OCI-LY7 (cell line): ENCODE measurements around the gene MPV17L. TPM values are rescaled to one million over a fixed set of nuclear protein-coding genes. Genes with fewer than 3 reads are reported as not detected.

Experiments used
- BruUV-seq: library from RNA; stranded (reverse); fragments of 400-500 nt; replicated peaks from 2 replicates; lab custom pipeline; 2021; lab: Mats Ljungman, UMichigan
- CTCF ChIA-PET: fragments of 300-600 bp; sonication (Branson Sonifier 250); formaldehyde crosslinking; loops from one replicate; lab custom pipeline; 2022; ENCODE audit warnings: antibody characterized with exemption; ENCODE audit not compliant: unreplicated experiment; lab: Charles Lee
- POLR2A ChIA-PET: fragments of 300-600 bp; sonication (Branson Sonifier 250); formaldehyde crosslinking; loops from one replicate; lab custom pipeline; 2022; ENCODE audit warnings: antibody characterized with exemption; lab: Charles Lee
- DNase-seq: peaks from one replicate; pipeline ENCODE4 v3.0.0-alpha.2; 2015; ENCODE audit warnings: low spot score
- H2AFZ ChIP-seq: fragments of 200-600 bp; sonication (generic), shearing (Covaris generic); 2 replicates; pipeline ENCODE4 v1.6.1; 2014; ENCODE audit warnings: mild to moderate bottlenecking, antibody characterized with exemption, low read length, moderate library complexity
- H3K27ac ChIP-seq: fragments of 200-600 bp; sonication (generic); 2 replicates; pipeline ENCODE4 v1.5.1; 2014; ENCODE audit warnings: mixed run types, low read depth, mild to moderate bottlenecking, moderate library complexity, low read length, inconsistent platforms; ENCODE audit not compliant: poor library complexity, severe bottlenecking
- H3K36me3 ChIP-seq: fragments of 200-600 bp; sonication (generic); 2 replicates; pipeline ENCODE4 v1.6.1; 2014; ENCODE audit warnings: mild to moderate bottlenecking, antibody characterized with exemption, low read length, moderate library complexity, mixed read lengths; ENCODE audit not compliant: insufficient read depth
- H3K4me1 ChIP-seq: fragments of 200-600 bp; sonication (generic); 2 replicates; pipeline ENCODE4 v1.5.1; 2014; ENCODE audit warnings: mild to moderate bottlenecking, low read length; ENCODE audit not compliant: insufficient read depth, poor library complexity, severe bottlenecking
- H3K4me2 ChIP-seq: fragments of 200-600 bp; sonication (generic); 2 replicates; pipeline ENCODE4 v1.6.1; 2014; ENCODE audit warnings: mild to moderate bottlenecking, low read length
- H3K4me3 ChIP-seq: fragments of 200-600 bp; sonication (generic); 2 replicates; pipeline ENCODE4 v1.5.1; 2014; ENCODE audit warnings: mild to moderate bottlenecking, low read depth, low read length; ENCODE audit not compliant: poor library complexity, severe bottlenecking
- H3K79me2 ChIP-seq: fragments of 200-600 bp; sonication (generic); 2 replicates; pipeline ENCODE4 v1.6.1; 2016; ENCODE audit warnings: low read depth, mild to moderate bottlenecking, low read length, moderate library complexity, mixed read lengths; ENCODE audit not compliant: insufficient read depth
- H3K9me2 ChIP-seq: fragments of 200-600 bp; sonication (generic); 2 replicates; pipeline ENCODE4 v1.6.1; 2016; ENCODE audit warnings: mild to moderate bottlenecking, low read length, mixed read lengths; ENCODE audit not compliant: insufficient read depth
- H3K9me3 ChIP-seq: fragments of 200-600 bp; sonication (generic); 2 replicates; pipeline ENCODE4 v1.6.1; 2014; ENCODE audit warnings: mild to moderate bottlenecking, mixed run types, low read length, mixed read lengths
- H4K20me1 ChIP-seq: fragments of 200-600 bp; sonication (generic); 2 replicates; pipeline ENCODE4 v1.6.1; 2014; ENCODE audit warnings: mild to moderate bottlenecking, antibody characterized with exemption, low read length, moderate library complexity, mixed read lengths; ENCODE audit not compliant: insufficient read depth
- EZH2phosphoT487 ChIP-seq: fragments of 200-600 bp; sonication (generic); IDR thresholded peaks from 2 replicates; pipeline ENCODE4 v1.6.1; 2018; ENCODE audit warnings: low read depth, borderline replicate concordance, mild to moderate bottlenecking, mixed run types, antibody characterized with exemption, low read length, moderate library complexity, mixed read lengths
- intact Hi-C: fragments of 100-400 bp; cut with micrococcal nuclease; formaldehyde crosslinking; loops from one replicate; pipeline ENCODE4 v1.10.0; 2022; ENCODE audit not compliant: unreplicated experiment
- total RNA-seq, 2 experiments: library from RNA; depleted of rRNA in 1 of 2; stranded (reverse); fragments of >200 nt in 1 of 2; shearing (Covaris generic) in 1 of 2; gene quantifications; 2 replicates each; pipeline ENCODE4 v1.2.3, GENCODE V29; 2014 to 2022
- TF ChIP-seq, protein P1 (sequence below): fragments of 200-600 bp; sonication (generic); conservative IDR thresholded peaks from 2 replicates; pipeline ENCODE4 v1.5.1; 2014; ENCODE audit warnings: mild to moderate bottlenecking, antibody characterized with exemption, low read length, moderate library complexity, mixed read lengths

Gene MPV17L
- total RNA-seq, 2 experiments from 2014 or later, result 0.08 TPM; not detected in 1

DNA sequence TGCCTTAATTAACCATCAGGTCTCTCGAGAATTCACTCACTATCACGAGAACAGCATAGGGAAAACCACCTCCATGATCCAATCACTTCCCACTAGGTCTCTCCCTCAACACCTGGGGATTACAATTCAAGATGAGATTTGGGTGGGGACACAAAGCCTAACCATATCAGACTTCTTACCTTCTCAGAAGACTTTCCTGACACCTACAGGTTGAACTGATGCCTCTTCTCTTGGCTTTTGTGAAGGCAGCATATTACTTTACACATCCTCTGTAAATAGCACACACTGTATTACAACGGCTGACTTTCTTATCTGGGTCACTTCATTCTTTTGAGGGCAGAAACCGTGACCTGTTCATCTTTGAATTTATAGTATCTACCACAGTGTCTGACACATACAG, 62.4 kb downstream of the MPV17L start:
- no TSS peak for BruUV-seq
- Histone ChIP-seq H4K20me1 (no peaks in the 10 kb centered on the region), H3K36me3 (no peaks in the 10 kb centered on the region), H3K4me1 (no peaks in the 10 kb centered on the region), H3K9me3 (no peaks in the 10 kb centered on the region), H3K9me2 (no peaks in the 10 kb centered on the region), H3K4me2 (no peak overlapping the region), H3K4me3 (no peak overlapping the region), H2AFZ (no peak overlapping the region), H3K79me2 (no peaks in the 10 kb centered on the region), H3K27ac (no peak overlapping the region)
- intact Hi-C loops, result no loop called here
- POLR2A ChIA-PET, result interaction anchor here (0.7 kb wide), 1 partner anchor 315 kb away, joined by 3 read pairs; no protein-coding TSS in a partner anchor
- CTCF ChIA-PET, result no interaction called here
- DNase-seq, result no peak
- TF ChIP-seq, protein P1, sequence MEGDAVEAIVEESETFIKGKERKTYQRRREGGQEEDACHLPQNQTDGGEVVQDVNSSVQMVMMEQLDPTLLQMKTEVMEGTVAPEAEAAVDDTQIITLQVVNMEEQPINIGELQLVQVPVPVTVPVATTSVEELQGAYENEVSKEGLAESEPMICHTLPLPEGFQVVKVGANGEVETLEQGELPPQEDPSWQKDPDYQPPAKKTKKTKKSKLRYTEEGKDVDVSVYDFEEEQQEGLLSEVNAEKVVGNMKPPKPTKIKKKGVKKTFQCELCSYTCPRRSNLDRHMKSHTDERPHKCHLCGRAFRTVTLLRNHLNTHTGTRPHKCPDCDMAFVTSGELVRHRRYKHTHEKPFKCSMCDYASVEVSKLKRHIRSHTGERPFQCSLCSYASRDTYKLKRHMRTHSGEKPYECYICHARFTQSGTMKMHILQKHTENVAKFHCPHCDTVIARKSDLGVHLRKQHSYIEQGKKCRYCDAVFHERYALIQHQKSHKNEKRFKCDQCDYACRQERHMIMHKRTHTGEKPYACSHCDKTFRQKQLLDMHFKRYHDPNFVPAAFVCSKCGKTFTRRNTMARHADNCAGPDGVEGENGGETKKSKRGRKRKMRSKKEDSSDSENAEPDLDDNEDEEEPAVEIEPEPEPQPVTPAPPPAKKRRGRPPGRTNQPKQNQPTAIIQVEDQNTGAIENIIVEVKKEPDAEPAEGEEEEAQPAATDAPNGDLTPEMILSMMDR, result peak; percentile 25; the same call in 1 of the 2 replicates
- no peak for TF ChIP-seq EZH2phosphoT487

DNA sequence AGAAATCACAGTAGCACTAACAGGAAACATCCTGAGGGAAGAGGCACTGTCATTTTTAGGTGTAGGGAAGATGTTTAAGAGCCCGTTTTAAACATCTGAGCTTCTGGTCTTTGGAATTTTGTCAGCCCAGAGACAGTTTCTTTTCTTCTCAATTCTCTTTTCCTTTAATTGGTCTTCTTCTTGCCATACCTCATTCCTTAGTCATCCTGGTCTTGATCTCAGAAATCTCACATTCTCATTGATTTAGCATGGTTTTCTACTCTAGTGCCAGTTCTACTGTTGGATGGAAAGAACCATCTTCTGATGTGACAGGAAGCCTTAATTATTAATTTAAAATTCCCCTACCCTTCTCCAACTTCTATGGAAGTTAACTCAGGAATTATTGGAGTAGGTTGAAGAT, 64.2 kb downstream of the MPV17L start:
- intact Hi-C loops, result no loop called here
- Histone ChIP-seq H3K9me3 (no peaks in the 10 kb centered on the region), H3K4me1 (no peaks in the 10 kb centered on the region), H3K79me2 (no peaks in the 10 kb centered on the region), H3K27ac (no peak overlapping the region), H2AFZ (no peak overlapping the region), H3K36me3 (no peaks in the 10 kb centered on the region), H4K20me1 (no peaks in the 10 kb centered on the region), H3K4me2 (no peak overlapping the region), H3K9me2 (no peaks in the 10 kb centered on the region), H3K4me3 (no peak overlapping the region)
- TF ChIP-seq EZH2phosphoT487, result no peak
- TF ChIP-seq, protein P1, result no peak
- ChIA-PET CTCF (no interaction called here), POLR2A (no interaction called here)
- no TSS peak for BruUV-seq
- no peak for DNase-seq

DNA sequence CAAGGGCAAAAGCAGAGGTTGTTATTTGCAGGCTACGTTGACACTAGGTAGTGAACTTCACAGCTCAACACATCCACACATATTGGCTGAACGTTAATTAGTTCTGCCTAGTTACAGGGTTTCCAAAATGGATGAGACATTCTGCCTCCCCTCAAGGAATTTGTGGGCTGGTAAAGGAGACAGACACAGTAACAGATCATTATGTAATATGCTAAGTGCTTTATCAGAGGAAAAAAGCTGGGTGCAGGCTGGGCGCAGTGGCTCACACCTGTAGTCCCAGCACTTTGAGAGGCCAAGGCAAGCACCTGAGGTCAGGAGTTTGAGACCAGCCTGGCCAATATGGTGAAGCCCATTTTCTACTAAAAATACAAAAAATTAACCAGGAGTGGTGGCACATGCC, 65.0 kb downstream of the MPV17L start:
- ChIA-PET POLR2A (no interaction called here), CTCF (no interaction called here)
- BruUV-seq, result no TSS peak
- H3K36me3 ChIP-seq, result no peaks in the 10 kb centered on the region
- no peaks in the 10 kb centered on the region for H3K79me2 ChIP-seq
- no peak overlapping the region for H3K4me2 ChIP-seq
- H3K27ac ChIP-seq, result no peak overlapping the region
- TF ChIP-seq, protein P1, result no peak
- no peak for TF ChIP-seq EZH2phosphoT487
- DNase-seq, result no peak
- H3K9me2 ChIP-seq, result no peaks in the 10 kb centered on the region
- intact Hi-C loops, result no loop called here
- H4K20me1 ChIP-seq, result no peaks in the 10 kb centered on the region
- H3K4me1 ChIP-seq, result no peaks in the 10 kb centered on the region
- no peaks in the 10 kb centered on the region for H3K9me3 ChIP-seq
- H3K4me3 ChIP-seq, result no peak overlapping the region
- no peak overlapping the region for H2AFZ ChIP-seq
